Thoracic aorta (tissue), 2 donors: ENCODE measurements around the gene TIGD1. TPM values are rescaled to one million over a fixed set of nuclear protein-coding genes. Genes with fewer than 3 reads are reported as not detected.
"Not testable (repeated sequence)": the region's sequence is repeated elsewhere in the genome, so short reads cannot be mapped to it uniquely, and the experiment has no call there.

Source experiments
- ATAC-seq: fragments of 150-250 bp; one replicate; pipeline ENCODE4 v1.8.0; 2017; ENCODE audit warnings: low read depth; ENCODE audit not compliant: insufficient number of reproducible peaks, low FRiP score
- DNase-seq: peaks from one replicate; pipeline ENCODE4 v3.0.0-alpha.2; 2020; ENCODE audit warnings: low spot score
- H3K27ac ChIP-seq, 2 donors: fragments of 200-600 bp; sonication (generic); 1 replicate in 1 of 2; 2 replicates in 1 of 2; pipeline ENCODE4 v1.5.1; 2016; ENCODE audit warnings: mild to moderate bottlenecking in 2 of 2, moderate library complexity in 2 of 2
- H3K27me3 ChIP-seq: fragments of 200-600 bp; sonication (generic); replicated peaks from 2 replicates; pipeline ENCODE4 v1.6.0; 2016; ENCODE audit warnings: mild to moderate bottlenecking; ENCODE audit not compliant: insufficient read depth
- H3K36me3 ChIP-seq: fragments of 200-600 bp; sonication (generic); one replicate; pipeline ENCODE4 v1.5.1; 2016
- H3K4me1 ChIP-seq, 2 donors: fragments of 200-600 bp; sonication (generic); 1 replicate in 1 of 2; 2 replicates in 1 of 2; pipeline versions ENCODE4 v1.5.1 to v1.6.0; 2016; ENCODE audit warnings: low read depth in 2 of 2, mild to moderate bottlenecking in 1 of 2; ENCODE audit not compliant: control insufficient read depth in 1 of 2
- H3K4me3 ChIP-seq: fragments of 200-600 bp; sonication (generic); 2 replicates; pipeline ENCODE4 v1.5.1; 2016; ENCODE audit warnings: mild to moderate bottlenecking
- H3K9me3 ChIP-seq: fragments of 200-600 bp; sonication (generic); 2 replicates; pipeline ENCODE4 v1.5.1; 2016
- CTCF ChIP-seq: fragments of 200-600 bp; sonication (generic); IDR thresholded peaks from one replicate; pipeline ENCODE4 v1.5.1; 2019; ENCODE audit warnings: antibody characterized with exemption
- total RNA-seq, 2 donors: library from RNA; depleted of rRNA; stranded (reverse); fragments of >200 nt; gene quantifications; one replicate each; pipeline versions ENCODE4 v1.1.0 to v1.2.3, GENCODE V29; 2016

The TIGD1 gene
- total RNA-seq, 2 donors from 2014 or later: 1.8 to 3.1 TPM

- H3K27ac ChIP-seq: no peak overlapping the region
- no peaks in the 10 kb centered on the region for H3K36me3 ChIP-seq
- H3K4me3 ChIP-seq: no peak overlapping the region
- H3K9me3 ChIP-seq: peaks cover 3% of the 10 kb centered on the region
- ATAC-seq: no peak
- no peaks in the 10 kb centered on the region for H3K4me1 ChIP-seq
- no peaks in the 10 kb centered on the region for H3K27me3 ChIP-seq
- no peak for DNase-seq
- TF ChIP-seq CTCF: no peak
These were observed 15.3 kb downstream of the TIGD1 start for GRCh38 chr2:232534940-232535651.

- TF ChIP-seq CTCF: no peak
- peaks cover 3% of the 10 kb centered on the region for H3K9me3 ChIP-seq
- H3K4me1 ChIP-seq: no peaks in the 10 kb centered on the region
- no peaks in the 10 kb centered on the region for H3K36me3 ChIP-seq
- H3K4me3 ChIP-seq: no peak overlapping the region
- H3K27ac ChIP-seq: no peak overlapping the region
- no peak for ATAC-seq
- DNase-seq: no peak
- H3K27me3 ChIP-seq: no peaks in the 10 kb centered on the region
These were observed 16.2 kb downstream of the TIGD1 start for GRCh38 chr2:232533944-232534710.

- DNase-seq, H3K36me3 ChIP-seq, H3K27ac ChIP-seq, H3K4me1 ChIP-seq, H3K27me3 ChIP-seq, H3K9me3 ChIP-seq, H3K4me3 ChIP-seq, ATAC-seq: not testable (repeated sequence)
These were observed 17.5 kb downstream of the TIGD1 start for GRCh38 chr2:232532821-232533220.

- Histone ChIP-seq H3K27ac (no peak overlapping the region), H3K4me3 (no peak overlapping the region), H3K4me1 (no peaks in the 10 kb centered on the region), H3K36me3 (no peaks in the 10 kb centered on the region), H3K9me3 (peaks cover 3% of the 10 kb centered on the region), H3K27me3 (no peaks in the 10 kb centered on the region)
- no peak for ATAC-seq
- TF ChIP-seq CTCF: no peak
- DNase-seq: no peak
These were observed 17.9 kb downstream of the TIGD1 start for GRCh38 chr2:232532419-232532818.

GRCh38 chr2:232530626-232531260, 19.6 kb downstream of the TIGD1 start:
- H3K4me3 ChIP-seq: no peak overlapping the region
- H3K4me1 ChIP-seq: no peaks in the 10 kb centered on the region
- H3K9me3 ChIP-seq: no peaks in the 10 kb centered on the region
- ATAC-seq (no peak), DNase-seq (no peak)
- H3K27ac ChIP-seq: no peak overlapping the region
- TF ChIP-seq CTCF: no peak
- no peaks in the 10 kb centered on the region for H3K36me3 ChIP-seq
- H3K27me3 ChIP-seq: no peaks in the 10 kb centered on the region
